ENCODE results near the gene GARNL3. TPM values are rescaled to one million over a fixed set of nuclear protein-coding genes. Genes with fewer than 3 reads are reported as not detected.
A peak's percentile ranks its signal among the peaks of the same experiment; 100 is the strongest.

Gene GARNL3
- total RNA-seq, 1 donor: 5.8 TPM

DNA sequence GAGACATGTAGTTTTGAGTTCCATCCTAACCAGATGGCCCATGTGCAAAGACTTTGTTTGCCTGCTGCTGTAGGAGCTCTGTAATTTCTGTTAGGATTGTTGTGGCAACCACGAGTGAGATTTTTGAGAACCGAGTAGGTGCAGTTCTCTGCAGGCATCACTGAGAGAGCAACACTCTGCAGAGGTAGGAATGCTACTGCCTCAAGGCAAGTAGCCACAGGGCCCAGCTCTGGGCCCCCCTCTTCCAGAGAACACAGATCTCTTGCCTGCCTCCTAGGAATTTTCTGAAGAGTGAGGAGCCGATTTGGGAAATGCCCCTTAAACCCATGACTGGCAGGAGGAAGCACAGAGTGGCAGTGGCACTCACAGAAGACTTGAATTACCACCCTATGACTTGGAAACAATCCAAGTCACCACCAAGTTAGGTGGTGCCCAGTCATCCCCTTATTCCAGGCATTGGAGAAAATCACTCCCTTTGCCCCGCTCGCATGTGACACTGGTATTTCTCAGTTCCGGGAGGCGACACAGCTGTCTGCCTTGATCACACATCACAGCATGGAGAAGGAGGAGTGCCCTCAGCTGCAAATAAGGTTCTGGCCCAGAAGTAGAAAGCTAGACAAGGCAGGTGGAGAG lies 79.9 kb downstream of the GARNL3 start:
- H3K27me3 ChIP-seq (ENCODE audit: insufficient read depth, low read length): peaks cover 2% of the 10 kb centered on the region
- no peaks in the 10 kb centered on the region for H3K36me3 ChIP-seq (ENCODE audit: insufficient read depth, low read length)
- no peaks in the 10 kb centered on the region for H3K4me1 ChIP-seq (ENCODE audit: insufficient read depth, low read length)
- H3K79me2 ChIP-seq (ENCODE audit: insufficient read depth, low read length): no peaks in the 10 kb centered on the region
- H3K4me2 ChIP-seq (ENCODE audit: insufficient read depth, low read length): no peak overlapping the region
- TF ChIP-seq, protein P1, sequence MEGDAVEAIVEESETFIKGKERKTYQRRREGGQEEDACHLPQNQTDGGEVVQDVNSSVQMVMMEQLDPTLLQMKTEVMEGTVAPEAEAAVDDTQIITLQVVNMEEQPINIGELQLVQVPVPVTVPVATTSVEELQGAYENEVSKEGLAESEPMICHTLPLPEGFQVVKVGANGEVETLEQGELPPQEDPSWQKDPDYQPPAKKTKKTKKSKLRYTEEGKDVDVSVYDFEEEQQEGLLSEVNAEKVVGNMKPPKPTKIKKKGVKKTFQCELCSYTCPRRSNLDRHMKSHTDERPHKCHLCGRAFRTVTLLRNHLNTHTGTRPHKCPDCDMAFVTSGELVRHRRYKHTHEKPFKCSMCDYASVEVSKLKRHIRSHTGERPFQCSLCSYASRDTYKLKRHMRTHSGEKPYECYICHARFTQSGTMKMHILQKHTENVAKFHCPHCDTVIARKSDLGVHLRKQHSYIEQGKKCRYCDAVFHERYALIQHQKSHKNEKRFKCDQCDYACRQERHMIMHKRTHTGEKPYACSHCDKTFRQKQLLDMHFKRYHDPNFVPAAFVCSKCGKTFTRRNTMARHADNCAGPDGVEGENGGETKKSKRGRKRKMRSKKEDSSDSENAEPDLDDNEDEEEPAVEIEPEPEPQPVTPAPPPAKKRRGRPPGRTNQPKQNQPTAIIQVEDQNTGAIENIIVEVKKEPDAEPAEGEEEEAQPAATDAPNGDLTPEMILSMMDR (IDR thresholded peaks at IDR 0.05; ENCODE audit: extremely low read depth, low read depth, low read length): no peak
- H3K9me3 ChIP-seq (ENCODE audit: low read depth, low read length): no peaks in the 10 kb centered on the region
- H3K4me3 ChIP-seq (ENCODE audit: insufficient read depth, low read length): no peak overlapping the region
- no peak overlapping the region for H2AFZ ChIP-seq (ENCODE audit: low read length)
- H3K27ac ChIP-seq (ENCODE audit: low read depth, low read length): no peak overlapping the region
- DNase-seq (ENCODE audit: insufficient read length, low spot score, missing footprints): no peak
- H4K20me1 ChIP-seq (ENCODE audit: insufficient read depth, low read length): no peaks in the 10 kb centered on the region

DNA sequence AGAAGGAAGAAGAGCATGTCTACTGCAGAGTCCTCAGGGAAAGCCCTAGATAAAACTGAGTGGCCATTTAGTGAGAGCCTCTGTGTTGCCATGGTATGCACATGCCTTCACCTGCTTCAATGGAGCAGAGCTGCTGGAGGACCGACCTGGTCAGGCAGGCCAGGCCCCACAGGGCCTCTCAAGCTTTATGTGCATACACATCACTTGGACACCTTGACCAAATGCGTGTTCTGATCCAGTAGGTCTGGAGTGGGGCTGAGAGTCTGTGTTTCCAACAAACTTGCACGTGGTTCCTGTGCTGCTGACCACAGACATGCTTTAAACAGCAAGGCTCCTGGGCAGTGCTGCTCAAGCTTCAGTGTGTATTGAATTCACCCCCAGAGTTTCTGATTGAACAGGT lies 81.0 kb downstream of the GARNL3 start:
- Histone ChIP-seq H2AFZ (ENCODE audit: low read length) (no peak overlapping the region), H3K27me3 (ENCODE audit: insufficient read depth, low read length) (peaks cover 2% of the 10 kb centered on the region), H3K4me1 (ENCODE audit: insufficient read depth, low read length) (no peaks in the 10 kb centered on the region), H3K79me2 (ENCODE audit: insufficient read depth, low read length) (no peaks in the 10 kb centered on the region), H3K4me2 (ENCODE audit: insufficient read depth, low read length) (no peak overlapping the region), H3K36me3 (ENCODE audit: insufficient read depth, low read length) (no peaks in the 10 kb centered on the region), H4K20me1 (ENCODE audit: insufficient read depth, low read length) (no peaks in the 10 kb centered on the region), H3K27ac (ENCODE audit: low read depth, low read length) (no peak overlapping the region), H3K9me3 (ENCODE audit: low read depth, low read length) (no peaks in the 10 kb centered on the region), H3K4me3 (ENCODE audit: insufficient read depth, low read length) (no peak overlapping the region)
- TF ChIP-seq, protein P1 (IDR thresholded peaks at IDR 0.05; ENCODE audit: extremely low read depth, low read depth, low read length): no peak
- no peak for DNase-seq (ENCODE audit: insufficient read length, low spot score, missing footprints)

DNA sequence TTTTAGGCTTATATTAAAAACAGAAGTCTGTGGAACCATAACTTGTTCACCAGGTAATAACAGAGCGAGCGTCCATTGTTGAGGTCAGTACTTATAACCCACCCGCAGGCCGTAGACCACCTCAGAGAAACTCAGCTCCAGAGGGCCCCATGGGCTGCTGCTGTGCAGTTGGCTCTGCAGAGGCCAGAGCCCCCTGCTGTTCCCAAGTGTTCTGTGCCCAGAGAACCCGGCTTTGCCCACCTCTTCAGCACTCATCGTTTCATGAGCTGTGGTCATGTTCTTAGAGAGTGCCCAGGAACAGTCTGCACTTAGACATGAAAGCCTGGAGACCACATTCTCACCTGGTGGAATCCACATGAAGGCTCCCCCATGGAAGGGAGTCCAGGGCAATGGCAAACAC lies 82.0 kb downstream of the GARNL3 start:
- no peak for DNase-seq (ENCODE audit: insufficient read length, low spot score, missing footprints)
- Histone ChIP-seq H3K4me2 (ENCODE audit: insufficient read depth, low read length) (no peak overlapping the region), H3K36me3 (ENCODE audit: insufficient read depth, low read length) (no peaks in the 10 kb centered on the region), H3K27me3 (ENCODE audit: insufficient read depth, low read length) (peaks cover 2% of the 10 kb centered on the region), H3K4me1 (ENCODE audit: insufficient read depth, low read length) (no peaks in the 10 kb centered on the region), H3K79me2 (ENCODE audit: insufficient read depth, low read length) (no peaks in the 10 kb centered on the region), H4K20me1 (ENCODE audit: insufficient read depth, low read length) (no peaks in the 10 kb centered on the region), H3K9me3 (ENCODE audit: low read depth, low read length) (no peaks in the 10 kb centered on the region), H2AFZ (ENCODE audit: low read length) (no peak overlapping the region), H3K27ac (ENCODE audit: low read depth, low read length) (no peak overlapping the region), H3K4me3 (ENCODE audit: insufficient read depth, low read length) (no peak overlapping the region)
- TF ChIP-seq, protein P1 (IDR thresholded peaks at IDR 0.05; ENCODE audit: extremely low read depth, low read depth, low read length): peak; percentile 31

DNA sequence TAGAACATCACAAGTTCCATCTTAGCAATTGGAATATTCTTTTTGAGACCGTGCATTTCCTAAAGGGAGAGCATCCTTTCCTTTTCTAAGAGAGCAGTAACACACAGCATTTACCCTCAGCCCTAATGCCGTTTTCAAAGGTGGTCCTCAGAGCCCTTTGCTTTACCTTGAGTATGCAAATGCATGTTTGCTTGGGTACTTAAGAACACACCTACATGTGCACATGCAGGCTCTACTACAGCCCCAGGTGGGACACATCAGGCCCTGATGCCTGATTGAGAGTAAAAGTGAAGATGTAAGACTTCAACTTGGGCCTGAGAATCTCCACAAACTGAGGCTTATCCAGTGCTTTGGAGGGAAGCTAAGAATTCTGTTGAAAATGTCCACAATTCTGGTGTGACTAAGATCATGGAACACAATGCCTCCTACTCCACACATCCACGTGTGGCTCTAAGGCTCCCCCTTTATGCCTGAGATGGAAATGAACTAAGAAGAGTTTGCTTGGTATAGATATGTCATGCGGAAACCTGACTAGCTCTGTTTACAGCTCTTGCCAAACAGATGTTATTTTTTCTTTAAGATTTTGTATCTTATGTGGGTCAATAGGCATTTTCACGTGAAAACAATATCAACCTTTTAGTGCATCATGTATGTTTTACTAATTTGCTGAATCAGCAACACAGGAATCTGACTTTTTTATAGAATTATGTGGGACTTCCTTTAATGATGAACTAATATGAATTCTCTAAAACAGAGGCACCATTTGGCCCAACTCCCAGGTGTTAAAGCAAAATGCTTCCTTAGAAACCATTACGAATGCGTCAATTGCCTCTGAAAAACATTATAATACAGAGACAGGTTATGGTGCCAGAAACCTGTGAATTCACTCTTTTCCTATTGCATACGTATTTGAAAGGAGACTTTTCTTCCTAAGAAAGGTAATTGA lies 83.5 kb downstream of the GARNL3 start:
- Histone ChIP-seq H3K4me2 (ENCODE audit: insufficient read depth, low read length) (no peak overlapping the region), H3K27ac (ENCODE audit: low read depth, low read length) (no peak overlapping the region), H3K9me3 (ENCODE audit: low read depth, low read length) (no peaks in the 10 kb centered on the region), H3K4me1 (ENCODE audit: insufficient read depth, low read length) (no peaks in the 10 kb centered on the region), H4K20me1 (ENCODE audit: insufficient read depth, low read length) (no peaks in the 10 kb centered on the region), H3K36me3 (ENCODE audit: insufficient read depth, low read length) (no peaks in the 10 kb centered on the region), H3K4me3 (ENCODE audit: insufficient read depth, low read length) (no peak overlapping the region), H2AFZ (ENCODE audit: low read length) (no peak overlapping the region), H3K79me2 (ENCODE audit: insufficient read depth, low read length) (no peaks in the 10 kb centered on the region), H3K27me3 (ENCODE audit: insufficient read depth, low read length) (peaks cover 3% of the 10 kb centered on the region)
- TF ChIP-seq, protein P1 (IDR thresholded peaks at IDR 0.05; ENCODE audit: extremely low read depth, low read depth, low read length): peak; percentile 65
- DNase-seq (ENCODE audit: insufficient read length, low spot score, missing footprints): no peak

All from osteoblast (primary cell).